ENCODE results near the gene MMEL1.

- TF ChIP-seq EZH2phosphoT487 (IDR thresholded peaks at IDR 0.05; ENCODE audit: borderline replicate concordance, low read length) (no peak), EZH2 (IDR thresholded peaks at IDR 0.05; ENCODE audit: low read length, unreplicated experiment) (no peak), CTCF (conservative IDR thresholded peaks at IDR 0.05; ENCODE audit: low read depth, low read length) (no peak)
Measured at GRCh38 chr1:2543543-2544092, 89.2 kb downstream of the MMEL1 start.
